Measurements from ENCODE around the gene SCAF8. TPM values are rescaled to one million over a fixed set of nuclear protein-coding genes. Genes with fewer than 3 reads are reported as not detected.

Gene SCAF8
- total and polyA plus RNA-seq, 9 of the 15 experiments (the other 6 are each of a cell fraction or from before 2014, with no cell fraction given) = 10.5 to 46.6 (median 23.2) TPM

DNA sequence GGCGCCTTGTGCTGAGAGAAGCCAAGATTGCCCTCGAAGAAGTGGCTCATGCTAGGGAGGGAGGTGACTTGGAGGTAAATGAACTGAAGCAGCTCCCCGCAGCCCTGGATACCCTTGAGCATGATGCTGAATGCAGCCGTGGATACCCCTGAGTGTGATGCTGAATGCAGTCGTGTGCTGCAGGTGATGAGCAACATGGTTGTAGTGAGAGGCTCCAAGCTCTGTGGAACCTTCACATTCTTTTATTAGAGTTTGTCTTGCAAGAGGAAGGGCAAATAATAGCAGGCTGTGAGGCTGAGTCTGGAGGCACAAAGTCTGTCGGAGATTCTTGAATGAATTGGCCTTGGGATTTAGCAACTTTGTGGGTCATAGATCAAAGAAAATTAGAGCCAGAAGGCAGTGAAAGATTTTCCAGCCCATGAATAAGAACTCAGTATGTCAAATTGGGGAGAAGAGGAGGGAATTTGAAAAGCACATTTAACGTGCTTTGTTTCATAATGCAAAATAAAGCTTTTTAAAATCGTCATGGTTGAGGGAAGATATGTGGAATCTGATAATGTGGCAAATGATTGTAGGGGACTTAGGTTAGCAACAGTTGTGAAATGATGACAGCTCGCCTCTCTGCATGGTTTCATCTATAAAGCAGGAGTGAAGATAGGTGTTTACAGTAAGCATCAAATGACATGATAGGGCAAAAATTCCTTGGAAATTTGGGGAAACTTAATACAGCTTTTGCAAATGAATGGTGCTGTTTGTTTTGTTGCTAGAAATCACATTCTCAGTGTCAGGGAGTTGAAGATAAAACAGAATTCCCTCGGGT is 141.8 kb downstream of the SCAF8 start (continued):
- TF ChIP-seq NFIX (CRISPR knock-in tag; IDR thresholded peaks at IDR 0.05; ENCODE audit: low read depth) (no peak), ZBTB1 (CRISPR knock-in tag; IDR thresholded peaks at IDR 0.05; ENCODE audit: borderline replicate concordance, low read depth) (no peak), MYBL2 (IDR thresholded peaks at IDR 0.05; ENCODE audit: low read depth) (no peak), MYBL2 (CRISPR knock-in tag; IDR thresholded peaks at IDR 0.05; ENCODE audit: borderline replicate concordance) (no peak), ZNF408 (CRISPR knock-in tag; IDR thresholded peaks at IDR 0.05; ENCODE audit: low read depth) (no peak), JUN (IDR thresholded peaks at IDR 0.05; ENCODE audit: borderline replicate concordance, low read depth, low read length) (no peak), JUN (CRISPR knock-in tag; IDR thresholded peaks at IDR 0.05; ENCODE audit: borderline replicate concordance) (no peak), SAFB (IDR thresholded peaks at IDR 0.05; ENCODE audit: borderline replicate concordance, low read depth, low read length) (no peak), NFYB (IDR thresholded peaks at IDR 0.05; ENCODE audit: extremely low read depth, insufficient read length) (no peak), RBM25 (IDR thresholded peaks at IDR 0.05; ENCODE audit: low read depth, low read length, severe bottlenecking) (no peak), RAD51 (IDR thresholded peaks at IDR 0.05; ENCODE audit: borderline replicate concordance, low read depth) (no peak)
- TF ChIP-seq, protein P1, sequence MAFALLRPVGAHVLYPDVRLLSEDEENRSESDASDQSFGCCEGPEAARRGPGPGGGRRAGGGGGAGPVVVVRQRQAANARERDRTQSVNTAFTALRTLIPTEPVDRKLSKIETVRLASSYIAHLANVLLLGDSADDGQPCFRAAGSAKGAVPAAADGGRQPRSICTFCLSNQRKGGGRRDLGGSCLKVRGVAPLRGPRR (CRISPR knock-in tag; IDR thresholded peaks at IDR 0.05) = no peak
- TF ChIP-seq, protein P2, sequence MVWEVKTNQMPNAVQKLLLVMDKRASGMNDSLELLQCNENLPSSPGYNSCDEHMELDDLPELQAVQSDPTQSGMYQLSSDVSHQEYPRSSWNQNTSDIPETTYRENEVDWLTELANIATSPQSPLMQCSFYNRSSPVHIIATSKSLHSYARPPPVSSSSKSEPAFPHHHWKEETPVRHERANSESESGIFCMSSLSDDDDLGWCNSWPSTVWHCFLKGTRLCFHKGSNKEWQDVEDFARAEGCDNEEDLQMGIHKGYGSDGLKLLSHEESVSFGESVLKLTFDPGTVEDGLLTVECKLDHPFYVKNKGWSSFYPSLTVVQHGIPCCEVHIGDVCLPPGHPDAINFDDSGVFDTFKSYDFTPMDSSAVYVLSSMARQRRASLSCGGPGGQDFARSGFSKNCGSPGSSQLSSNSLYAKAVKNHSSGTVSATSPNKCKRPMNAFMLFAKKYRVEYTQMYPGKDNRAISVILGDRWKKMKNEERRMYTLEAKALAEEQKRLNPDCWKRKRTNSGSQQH (CRISPR knock-in tag; IDR thresholded peaks at IDR 0.05) = no peak

Measured in K562 (cell line).